Glutamatergic neuron (in vitro differentiated cells): ENCODE measurements around the gene WDR38. TPM values are rescaled to one million over a fixed set of nuclear protein-coding genes. Genes with fewer than 3 reads are reported as not detected.
"Not testable (repeated sequence)": the region's sequence is repeated elsewhere in the genome, so short reads cannot be mapped to it uniquely, and the experiment has no call there.

Source experiments
- DNase-seq: peaks from one replicate; pipeline ENCODE4 v3.0.0; 2022
- H3K27ac Mint-ChIP-seq: one replicate; pipeline ENCODE4 v1.8.0; 2020; ENCODE audit warnings: mild to moderate bottlenecking, mixed read lengths, inconsistent platforms; ENCODE audit not compliant: unreplicated experiment
- H3K27me3 Mint-ChIP-seq: one replicate; pipeline ENCODE4 v1.8.0; 2020; ENCODE audit warnings: mild to moderate bottlenecking, moderate library complexity, mixed read lengths, inconsistent platforms; ENCODE audit not compliant: unreplicated experiment
- H3K36me3 Mint-ChIP-seq: one replicate; pipeline ENCODE4 v1.8.0; 2020; ENCODE audit warnings: mild to moderate bottlenecking, mixed read lengths, inconsistent platforms; ENCODE audit not compliant: unreplicated experiment
- H3K4me1 Mint-ChIP-seq: one replicate; pipeline ENCODE4 v1.8.0; 2020; ENCODE audit warnings: mild to moderate bottlenecking, low read depth, mixed read lengths, inconsistent platforms; ENCODE audit not compliant: unreplicated experiment
- H3K4me3 Mint-ChIP-seq: one replicate; pipeline ENCODE4 v1.8.0; 2020; ENCODE audit warnings: mild to moderate bottlenecking, mixed read lengths, inconsistent platforms; ENCODE audit not compliant: unreplicated experiment
- H3K9me3 Mint-ChIP-seq: one replicate; pipeline ENCODE4 v1.8.0; 2020; ENCODE audit warnings: mild to moderate bottlenecking, moderate library complexity, mixed read lengths, inconsistent platforms; ENCODE audit not compliant: unreplicated experiment
- total RNA-seq: library from RNA; stranded (reverse); fragmentation: NEBNext Ultra II Directional; extraction: Animal tissue kit (Norgen Biotek cat#: 25700); gene quantifications from one replicate; pipeline ENCODE4 v1.2.1, GENCODE V29; 2021; ENCODE audit not compliant: unreplicated experiment
- TF ChIP-seq, protein P1 (sequence below): fragments of 200-600 bp; sonication (generic); IDR thresholded peaks from one replicate; pipeline ENCODE4 v1.5.0; 2021; ENCODE audit not compliant: partially characterized antibody, unreplicated experiment

WDR38 gene
- total RNA-seq, 1 donor from 2014 or later, result not detected

DNA sequence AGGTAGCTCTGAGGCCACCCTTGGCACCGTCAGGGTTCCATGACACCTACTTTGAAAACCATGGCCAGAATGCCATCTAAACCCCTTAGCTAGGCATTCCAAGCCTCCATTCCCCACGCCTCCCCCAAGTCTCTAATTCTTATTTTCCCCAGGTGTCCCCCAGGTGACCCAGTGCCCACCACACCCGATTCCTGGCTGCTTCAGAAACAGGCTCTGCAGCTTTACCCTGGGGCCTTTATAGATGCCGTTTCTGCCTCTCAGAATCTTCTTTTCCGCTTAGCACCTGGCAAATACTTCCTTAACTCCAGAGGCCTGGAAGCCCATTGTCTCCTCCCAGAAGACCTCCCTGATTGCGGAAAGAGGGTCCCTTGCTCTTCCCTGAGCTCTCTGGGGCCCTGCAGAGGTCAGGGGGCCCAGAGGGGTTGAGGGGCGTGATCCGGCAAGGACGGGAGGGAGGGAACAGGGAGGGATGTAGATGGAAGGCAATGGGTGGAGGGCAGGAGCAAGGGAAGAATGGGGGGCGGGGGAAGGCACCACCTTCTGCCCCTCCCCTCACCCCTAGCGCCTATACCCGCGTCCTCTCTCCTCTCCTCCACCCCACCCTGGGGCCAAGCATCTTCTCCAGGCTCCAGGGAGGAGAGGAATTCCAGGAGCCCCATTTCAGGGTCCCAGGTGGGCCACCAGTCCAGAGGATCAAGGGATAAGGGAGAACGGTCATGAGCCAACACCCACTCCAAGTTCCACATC, 12.0 kb upstream of the WDR38 start:
- no peaks in the 10 kb centered on the region for H3K36me3 Mint-ChIP-seq
- TF ChIP-seq, protein P1, sequence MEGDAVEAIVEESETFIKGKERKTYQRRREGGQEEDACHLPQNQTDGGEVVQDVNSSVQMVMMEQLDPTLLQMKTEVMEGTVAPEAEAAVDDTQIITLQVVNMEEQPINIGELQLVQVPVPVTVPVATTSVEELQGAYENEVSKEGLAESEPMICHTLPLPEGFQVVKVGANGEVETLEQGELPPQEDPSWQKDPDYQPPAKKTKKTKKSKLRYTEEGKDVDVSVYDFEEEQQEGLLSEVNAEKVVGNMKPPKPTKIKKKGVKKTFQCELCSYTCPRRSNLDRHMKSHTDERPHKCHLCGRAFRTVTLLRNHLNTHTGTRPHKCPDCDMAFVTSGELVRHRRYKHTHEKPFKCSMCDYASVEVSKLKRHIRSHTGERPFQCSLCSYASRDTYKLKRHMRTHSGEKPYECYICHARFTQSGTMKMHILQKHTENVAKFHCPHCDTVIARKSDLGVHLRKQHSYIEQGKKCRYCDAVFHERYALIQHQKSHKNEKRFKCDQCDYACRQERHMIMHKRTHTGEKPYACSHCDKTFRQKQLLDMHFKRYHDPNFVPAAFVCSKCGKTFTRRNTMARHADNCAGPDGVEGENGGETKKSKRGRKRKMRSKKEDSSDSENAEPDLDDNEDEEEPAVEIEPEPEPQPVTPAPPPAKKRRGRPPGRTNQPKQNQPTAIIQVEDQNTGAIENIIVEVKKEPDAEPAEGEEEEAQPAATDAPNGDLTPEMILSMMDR, result no peak
- no peaks in the 10 kb centered on the region for H3K27me3 Mint-ChIP-seq
- no peak overlapping the region for H3K4me3 Mint-ChIP-seq
- no peak overlapping the region for H3K27ac Mint-ChIP-seq
- no peaks in the 10 kb centered on the region for H3K4me1 Mint-ChIP-seq
- no peak for DNase-seq
- H3K9me3 Mint-ChIP-seq, result peaks cover 3% of the 10 kb centered on the region

DNA sequence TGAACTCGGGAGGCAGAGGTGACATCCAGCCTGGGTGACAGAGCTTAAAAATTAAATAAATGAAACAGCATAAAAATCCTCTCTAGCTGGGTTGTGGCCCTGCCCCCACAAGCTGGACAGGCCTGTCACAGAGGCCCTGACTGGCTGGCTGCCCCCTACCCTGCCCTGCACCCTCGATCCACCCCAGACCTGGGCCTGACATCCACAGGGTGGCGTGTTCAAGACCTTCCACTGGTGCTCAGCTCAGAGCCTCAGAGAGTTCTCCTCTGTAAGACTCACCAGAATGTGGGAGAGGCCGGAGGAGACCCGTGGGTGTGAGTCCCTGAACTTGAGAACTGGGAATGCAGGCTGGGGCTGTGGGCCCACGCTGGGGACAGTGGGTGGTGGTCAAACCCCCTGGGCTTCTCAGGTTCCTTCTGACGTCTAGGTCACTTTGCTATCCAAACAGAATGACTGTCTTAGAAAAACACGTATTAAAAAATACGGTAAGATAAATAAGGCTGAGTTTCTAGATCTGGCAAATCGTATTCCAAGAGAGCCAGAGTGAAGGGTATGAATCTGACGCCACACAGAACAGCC, 9.7 kb upstream of the WDR38 start:
- TF ChIP-seq, protein P1, result no peak
- no peaks in the 10 kb centered on the region for H3K36me3 Mint-ChIP-seq
- H3K27me3 Mint-ChIP-seq, result no peaks in the 10 kb centered on the region
- peaks cover 3% of the 10 kb centered on the region for H3K9me3 Mint-ChIP-seq
- DNase-seq, result no peak
- no peak overlapping the region for H3K4me3 Mint-ChIP-seq
- no peak overlapping the region for H3K27ac Mint-ChIP-seq
- H3K4me1 Mint-ChIP-seq, result no peaks in the 10 kb centered on the region

DNA sequence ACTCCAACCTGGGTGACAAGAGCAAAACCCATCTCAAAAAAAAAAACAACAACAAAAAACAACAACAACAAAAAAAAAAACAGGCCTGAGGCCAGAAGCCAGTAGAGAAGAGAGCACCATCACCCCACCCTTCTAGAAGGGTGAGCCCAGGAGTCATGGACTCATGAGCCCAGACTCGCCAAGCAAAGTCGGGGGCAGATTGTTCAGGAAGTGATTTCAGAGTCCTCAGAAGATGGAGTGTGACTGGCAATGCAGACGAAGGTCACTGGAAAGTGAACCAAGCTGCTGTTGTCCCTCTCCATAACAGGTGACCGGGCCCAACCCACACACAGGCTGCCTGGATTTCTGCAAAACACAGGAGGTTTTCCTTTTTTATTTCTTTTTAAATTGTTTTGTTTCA, 9.0 kb upstream of the WDR38 start:
- H3K36me3 Mint-ChIP-seq, result no peaks in the 10 kb centered on the region
- H3K4me3 Mint-ChIP-seq, result no peak overlapping the region
- no peaks in the 10 kb centered on the region for H3K27me3 Mint-ChIP-seq
- DNase-seq, result no peak
- no peaks in the 10 kb centered on the region for H3K4me1 Mint-ChIP-seq
- H3K9me3 Mint-ChIP-seq, result peaks cover 3% of the 10 kb centered on the region
- TF ChIP-seq, protein P1, result no peak
- no peak overlapping the region for H3K27ac Mint-ChIP-seq

DNA sequence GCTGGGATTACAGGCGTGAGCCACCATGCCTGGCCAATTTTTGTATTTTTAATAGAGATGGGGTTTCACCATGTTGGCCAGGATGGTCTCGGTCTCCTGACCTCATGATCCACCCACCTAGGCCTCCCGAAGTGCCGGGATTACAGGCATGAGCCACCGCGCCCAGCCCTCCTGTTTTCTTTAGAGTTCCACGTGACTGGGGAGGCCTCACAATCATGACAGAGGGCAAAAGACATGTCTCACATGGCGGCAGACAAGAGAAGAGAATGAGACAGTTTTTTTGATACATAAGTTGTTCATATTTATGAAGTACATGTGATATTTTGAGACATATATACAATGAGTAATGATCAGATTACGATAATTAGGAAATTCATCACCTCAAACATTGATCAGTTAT, 6.8 kb upstream of the WDR38 start:
- not testable (repeated sequence) for H3K9me3 Mint-ChIP-seq, H3K4me1 Mint-ChIP-seq, H3K4me3 Mint-ChIP-seq, DNase-seq, H3K27ac Mint-ChIP-seq, H3K36me3 Mint-ChIP-seq, H3K27me3 Mint-ChIP-seq

DNA sequence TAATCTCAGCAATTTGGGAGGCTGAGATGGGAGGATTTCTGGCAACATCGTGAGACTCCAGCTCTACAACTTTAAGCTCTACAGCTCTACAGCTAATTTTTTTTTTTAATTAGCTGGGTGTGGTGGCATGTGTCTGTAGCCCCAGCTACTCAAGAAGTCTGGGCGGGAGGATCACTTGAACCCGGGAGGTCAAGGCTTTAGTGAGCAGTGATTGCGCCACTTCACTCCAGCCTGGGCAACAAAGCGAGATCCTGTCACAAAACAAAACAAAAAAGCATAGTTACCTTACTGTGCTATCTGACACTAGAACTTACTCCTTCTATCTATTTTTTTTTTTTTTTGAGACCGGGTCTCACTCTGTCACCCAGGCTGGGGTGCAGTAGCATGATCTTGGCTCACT, 6.3 kb upstream of the WDR38 start:
- H3K9me3 Mint-ChIP-seq, result no peaks in the 10 kb centered on the region
- no peak for DNase-seq
- no peak overlapping the region for H3K27ac Mint-ChIP-seq
- TF ChIP-seq, protein P1, result no peak
- no peaks in the 10 kb centered on the region for H3K36me3 Mint-ChIP-seq
- H3K27me3 Mint-ChIP-seq, result no peaks in the 10 kb centered on the region
- H3K4me3 Mint-ChIP-seq, result no peak overlapping the region
- H3K4me1 Mint-ChIP-seq, result no peaks in the 10 kb centered on the region
